Midbrain (tissue), 1 donor: ENCODE measurements around the gene FAM181A.
A peak's percentile ranks its signal among the peaks of the same experiment; 100 is the strongest.

Source experiments
- DNase-seq: peaks from one replicate; lab custom pipeline; 2025; lab: John Stamatoyannopoulos, UW

FAM181A gene

GRCh38 chr14:93929048-93929535 lies 1.9 kb downstream of the FAM181A start:
- no peak for DNase-seq

GRCh38 chr14:93929657-93930056 lies 2.5 kb downstream of the FAM181A start:
- no peak for DNase-seq

- no peak for DNase-seq
Measured at GRCh38 chr14:93930296-93930988, 3.3 kb downstream of the FAM181A start.

- no peak for DNase-seq
Measured at GRCh38 chr14:93930989-93931307, 3.8 kb downstream of the FAM181A start.

DNA sequence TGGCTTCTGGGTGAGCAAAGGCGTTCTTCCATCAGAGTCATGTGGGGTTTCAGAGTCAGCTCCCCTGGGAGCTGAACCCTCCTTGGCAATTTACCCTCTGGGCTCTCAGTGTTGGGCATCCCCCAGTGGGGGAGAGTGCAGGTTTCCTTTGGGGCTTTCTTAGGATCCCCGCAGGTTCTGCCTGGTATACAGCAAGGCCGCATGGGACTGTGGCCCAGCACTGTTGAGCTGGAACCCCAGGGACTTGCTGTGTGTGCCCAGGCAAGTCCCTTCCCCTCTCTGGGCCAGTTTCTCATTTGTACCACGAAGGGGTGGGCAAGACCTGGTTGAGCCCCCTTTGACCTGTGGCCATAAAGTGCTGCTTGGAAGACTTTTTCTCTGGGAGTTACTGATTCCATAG lies 5.5 kb downstream of the FAM181A start:
- no peak for DNase-seq

GRCh38 chr14:93935213-93935612 lies 8.1 kb downstream of the FAM181A start:
- DNase-seq: no peak

- DNase-seq: peak; percentile 8
Measured at GRCh38 chr14:93936245-93936644, 9.1 kb downstream of the FAM181A start.

- DNase-seq: no peak
Measured at GRCh38 chr14:93936926-93937325, 9.8 kb downstream of the FAM181A start.

- no peak for DNase-seq
Measured at GRCh38 chr14:93937519-93937918, 10.4 kb downstream of the FAM181A start.

- no peak for DNase-seq
Measured at GRCh38 chr14:93938751-93939303, 11.7 kb downstream of the FAM181A start.

DNA sequence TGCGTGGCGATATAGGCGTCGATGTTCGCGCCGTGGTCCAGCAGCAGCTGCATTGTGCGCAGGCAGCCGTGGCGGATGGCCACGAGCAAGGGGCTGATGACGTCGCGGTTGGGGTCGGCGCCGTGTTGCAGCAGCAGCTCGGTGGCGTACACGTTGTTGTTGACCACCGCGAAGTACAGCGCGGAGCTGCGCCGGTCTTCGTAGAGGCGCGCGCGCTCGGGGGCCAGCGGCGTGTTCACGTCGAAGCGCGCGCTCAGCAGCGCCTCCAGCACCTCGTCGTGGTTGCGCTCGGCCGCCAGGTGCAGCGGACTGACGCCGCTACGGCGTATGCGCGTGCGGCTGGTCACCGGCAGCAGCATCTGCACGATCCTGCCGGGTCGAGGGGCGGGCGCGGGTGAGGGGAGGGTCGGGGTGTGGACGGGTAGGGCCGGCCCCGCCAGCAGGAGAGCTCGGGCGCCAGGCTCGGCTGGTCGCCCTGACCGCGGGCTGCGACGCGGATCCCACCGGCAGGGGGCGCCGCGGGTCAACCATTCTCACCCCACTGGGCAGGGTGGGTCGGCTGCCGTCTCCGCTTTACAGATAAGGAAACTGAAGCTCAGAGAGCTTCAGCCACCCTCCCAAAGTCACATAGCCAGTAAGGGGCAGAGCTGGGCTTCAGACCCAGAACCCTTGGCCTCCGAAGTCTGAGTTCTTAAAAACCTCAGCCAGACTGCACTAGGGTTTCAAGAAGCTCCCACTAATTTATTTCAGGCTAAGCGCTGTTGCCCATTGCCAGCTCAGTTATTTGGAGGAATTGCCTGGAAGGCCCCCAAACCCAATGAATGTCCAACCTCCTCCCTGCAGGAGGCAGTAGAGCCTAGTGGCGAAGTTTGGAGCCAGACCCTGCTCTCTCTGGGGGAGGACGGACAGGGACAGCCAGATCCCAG lies 12.4 kb downstream of the FAM181A start:
- DNase-seq: peak; percentile 53

DNA sequence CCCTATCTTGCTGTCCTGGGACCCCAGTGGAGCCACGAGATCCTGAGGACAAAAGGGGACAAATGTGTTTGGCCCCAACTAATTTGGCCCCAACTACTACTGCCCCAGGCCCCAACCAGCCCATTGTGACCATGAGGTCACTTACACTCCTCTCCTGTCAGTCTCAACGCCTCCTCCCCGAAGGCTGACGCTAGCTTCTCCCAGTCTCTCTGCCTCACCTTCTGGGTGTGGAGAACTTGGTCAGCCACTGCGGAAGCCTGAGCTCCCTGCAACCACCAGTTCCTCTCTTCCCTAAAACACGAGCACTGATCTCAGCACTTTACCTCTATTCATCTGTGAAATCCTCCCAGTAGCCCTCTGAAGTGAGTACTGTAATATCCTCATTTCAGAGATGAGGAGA lies 13.3 kb downstream of the FAM181A start:
- no peak for DNase-seq

- DNase-seq: no peak
Measured at GRCh38 chr14:93941293-93941910, 14.3 kb downstream of the FAM181A start.

DNA sequence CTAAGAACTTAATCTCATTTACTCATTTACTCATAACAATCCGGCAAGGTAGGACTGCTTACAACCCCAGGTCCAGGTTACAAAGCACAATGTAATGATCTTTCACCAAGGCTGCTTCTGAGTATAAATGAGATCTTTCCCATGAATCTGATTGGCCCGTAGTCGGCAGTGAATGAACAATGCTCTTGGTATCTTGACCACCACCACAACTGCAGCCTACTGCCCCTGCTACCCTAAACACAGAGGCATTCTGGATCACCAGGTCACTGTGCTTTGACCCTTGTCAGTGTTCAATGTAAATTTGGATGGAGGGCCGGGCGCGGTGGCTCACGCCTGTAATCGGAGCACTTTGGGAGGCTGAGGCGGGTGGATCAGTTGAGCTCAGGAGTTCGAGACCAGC lies 15.9 kb downstream of the FAM181A start:
- no peak for DNase-seq

- DNase-seq: no peak
Measured at GRCh38 chr14:93943930-93944329, 16.8 kb downstream of the FAM181A start.

DNA sequence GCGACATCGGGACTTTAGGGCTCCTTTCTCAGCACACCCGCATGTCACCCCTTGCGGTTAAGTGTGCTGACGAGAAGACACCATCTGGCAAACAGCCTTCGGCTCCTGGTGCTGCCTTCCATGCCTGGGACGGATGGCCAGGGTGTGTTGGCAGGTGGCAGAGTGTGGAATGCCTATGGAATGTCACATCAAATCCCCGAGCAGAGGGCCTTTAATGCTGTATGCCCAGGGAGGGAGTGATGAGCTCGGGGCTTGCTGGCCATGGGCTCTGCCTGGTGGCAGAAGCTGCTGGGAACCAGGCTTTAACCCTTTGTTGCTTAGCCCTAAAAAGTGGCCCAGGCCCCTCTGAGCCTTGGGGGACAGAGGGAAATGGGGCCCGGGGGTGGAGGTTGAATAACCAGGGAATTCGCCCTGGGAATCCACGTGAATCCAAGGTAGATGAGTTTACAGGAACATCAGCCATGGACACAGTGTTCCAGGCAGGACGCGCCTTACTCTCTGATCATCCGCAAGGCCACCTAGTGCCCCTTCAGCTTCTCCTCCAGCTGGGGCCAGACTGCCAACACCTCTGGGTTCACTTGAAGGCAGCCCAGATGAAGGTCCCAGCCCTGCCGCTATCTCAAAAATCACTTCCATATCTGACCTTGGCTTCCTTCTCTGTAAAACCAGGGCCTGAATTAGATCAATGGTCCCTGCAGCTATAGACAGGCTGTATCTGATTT lies 17.4 kb downstream of the FAM181A start:
- no peak for DNase-seq

DNA sequence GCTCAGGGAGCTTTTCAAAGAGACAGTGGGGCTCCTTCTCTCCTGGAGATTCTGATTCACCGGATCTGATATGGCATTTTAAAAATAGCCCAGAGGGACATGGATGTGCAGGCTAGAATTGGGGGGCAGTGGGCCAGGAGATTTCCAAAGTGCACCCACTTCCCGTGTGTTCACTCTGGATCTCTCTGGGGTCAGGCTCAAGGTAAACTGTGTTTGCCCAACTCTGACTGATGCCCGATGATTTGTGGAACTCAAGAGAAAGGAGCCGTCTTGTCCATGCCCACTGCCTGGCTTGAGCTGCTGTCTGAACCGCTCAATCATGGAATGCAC lies 17.9 kb downstream of the FAM181A start:
- DNase-seq: no peak

- DNase-seq: no peak
Measured at GRCh38 chr14:93946104-93946503, 19.0 kb downstream of the FAM181A start.

- DNase-seq: no peak
Measured at GRCh38 chr14:93946541-93947090, 19.5 kb downstream of the FAM181A start.

DNA sequence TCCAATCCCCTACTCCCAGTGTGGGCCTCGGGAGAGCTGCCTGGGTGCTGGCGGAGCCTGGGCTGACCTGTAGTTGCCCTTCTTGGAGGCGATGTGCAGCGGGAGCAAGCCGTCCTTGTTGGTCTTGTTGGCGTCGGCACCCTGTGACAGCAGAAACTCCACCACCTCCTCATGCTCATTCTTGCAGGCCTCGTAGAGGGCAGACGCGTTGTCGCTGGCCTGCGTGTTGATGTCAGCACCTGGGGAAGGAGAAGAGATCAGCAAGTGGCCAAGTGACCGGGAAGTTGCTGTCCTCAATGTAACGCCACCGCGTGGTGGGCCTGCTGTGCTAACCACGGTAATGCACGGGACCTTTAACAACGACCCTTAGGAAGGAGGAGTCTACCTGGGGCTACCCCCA lies 20.1 kb downstream of the FAM181A start:
- DNase-seq: no peak

GRCh38 chr14:93949511-93950075 lies 22.4 kb downstream of the FAM181A start:
- DNase-seq: no peak
